Astrocyte (in vitro differentiated cells and primary cell): ENCODE measurements around the gene MOV10L1.

ENCODE experiments used
- CTCF ChIP-seq: IDR thresholded peaks from 2 replicates; pipeline ENCODE4 v1.5.1; 2011; ENCODE audit warnings: low read depth, mild to moderate bottlenecking, inconsistent platforms, low read length, moderate library complexity; ENCODE audit not compliant: insufficient read depth
- EZH2 ChIP-seq: IDR thresholded peaks from 2 replicates; pipeline ENCODE4 v1.6.1; 2012; ENCODE audit warnings: mild to moderate bottlenecking, low read length, inconsistent platforms; ENCODE audit not compliant: insufficient read depth

GRCh38 chr22:50111056-50111455 lies 21.2 kb downstream of the MOV10L1 start:
- TF ChIP-seq CTCF (no peak), EZH2 (no peak)
